Body of pancreas (tissue), 4 donors: Measurements from ENCODE around the gene COL4A2. TPM values are rescaled to one million over a fixed set of nuclear protein-coding genes. Genes with fewer than 3 reads are reported as not detected.

Source experiments
- ATAC-seq: fragments of 150-250 bp; one replicate; pipeline ENCODE4 v1.9.1; 2016
- DNase-seq, 4 donors: peaks; one replicate each; pipeline ENCODE4 v3.0.0-alpha.2; 2019
- H3K27ac ChIP-seq, 4 donors: fragments of 200-600 bp; sonication (generic); 1 replicate in 3 of 4; 2 replicates in 1 of 4; pipeline versions ENCODE4 v1.5.1 to v1.6.1; 2016 to 2019; ENCODE audit warnings: mild to moderate bottlenecking in 1 of 4, mixed read lengths in 1 of 4, moderate library complexity in 1 of 4
- H3K27me3 ChIP-seq, 2 donors: fragments of 200-600 bp; sonication (generic); one replicate each; pipeline ENCODE4 v1.6.0; 2016; ENCODE audit warnings: mild to moderate bottlenecking in 1 of 2
- H3K36me3 ChIP-seq, 2 donors: fragments of 200-600 bp; sonication (generic); replicated peaks in 1 of 2; 2 replicates each; pipeline ENCODE4 v1.5.1; 2016; ENCODE audit warnings: low read depth in 2 of 2; ENCODE audit not compliant: insufficient read depth in 1 of 2
- H3K4me1 ChIP-seq: fragments of 200-600 bp; sonication (generic); one replicate; pipeline ENCODE4 v1.6.0; 2016
- H3K4me3 ChIP-seq, 2 donors: fragments of 200-600 bp; sonication (generic); 1 replicate in 1 of 2; 2 replicates in 1 of 2; pipeline ENCODE4 v1.5.1; 2016 to 2019
- H3K9me3 ChIP-seq, 3 donors: fragments of 200-600 bp; sonication (generic); 1 replicate in 2 of 3; 2 replicates in 1 of 3; pipeline ENCODE4 v1.5.1; 2016
- POLR2A ChIP-seq, 3 donors: fragments of 450-650 bp; IDR thresholded peaks; one replicate each; pipeline ENCODE4 v1.6.1; 2016; ENCODE audit warnings: antibody characterized with exemption in 3 of 3, mild to moderate bottlenecking in 2 of 3
- WGBS, 2 donors: methylation state at CpG; one replicate each; pipeline ENCODE4 v1.1.5; 2017; 5-methylcytosine and 5-hydroxymethylcytosine counted together
- intact Hi-C: fragments of 100-400 bp; cut with DNase I; formaldehyde crosslinking; loops from one replicate; pipeline ENCODE4 v1.15.1; 2023
- total RNA-seq, 2 donors: library from RNA; depleted of rRNA; stranded (reverse); fragments of >200 nt; gene quantifications; one replicate each; pipeline ENCODE4 v1.1.0, GENCODE V29; 2016
- TF ChIP-seq, protein P1 (sequence below), 7 experiments: fragments of 450-650 bp in 4 of 7; fragments of 200-600 bp in 3 of 7; sonication (generic) in 3 of 7; IDR thresholded peaks; one replicate each; pipeline ENCODE4 v1.5.1; 2016 to 2019; ENCODE audit warnings: antibody characterized with exemption in 7 of 7

The COL4A2 gene
- total RNA-seq, 2 donors from 2014 or later, result 69.3 to 230 TPM

DNA sequence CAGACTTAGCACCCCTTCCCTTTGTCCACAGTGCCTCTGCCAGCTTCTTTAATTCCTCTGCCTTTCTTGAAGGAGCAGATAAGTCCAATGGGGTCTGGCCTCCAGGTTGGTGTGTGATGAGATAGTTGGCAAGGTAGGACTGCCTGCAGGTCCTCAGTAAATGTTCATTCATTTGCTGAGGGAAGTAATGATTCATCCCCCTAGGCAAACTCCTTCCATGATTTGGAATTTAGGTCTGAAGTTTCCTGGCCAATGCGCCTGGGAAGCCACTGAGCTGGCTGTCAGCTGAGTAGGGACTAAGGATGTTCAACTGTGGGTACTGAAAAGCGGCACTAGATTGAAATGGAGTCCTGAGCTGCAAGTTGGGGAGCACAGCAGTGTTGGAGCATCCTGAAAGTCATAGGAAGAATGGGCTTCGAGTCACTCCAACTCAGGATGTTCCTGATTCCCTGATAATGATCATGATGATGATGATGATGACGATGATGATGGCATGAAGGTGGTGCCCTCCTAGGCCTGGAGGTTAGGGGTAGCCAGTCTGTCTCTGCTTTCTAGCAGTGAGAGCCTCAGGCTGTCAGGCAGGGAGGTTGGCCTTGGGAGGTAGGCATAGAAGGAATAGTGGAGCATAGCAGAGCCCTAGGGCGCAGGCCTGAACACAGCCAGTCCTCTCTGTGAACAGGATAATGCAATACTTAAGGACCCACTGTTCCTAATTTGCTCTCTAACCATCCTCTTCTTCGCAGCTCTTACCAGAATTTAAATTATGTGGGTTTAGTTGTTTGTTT, 44.7 kb downstream of the COL4A2 start:
- no peak for TF ChIP-seq POLR2A (IDR thresholded peaks at IDR 0.05)
- TF ChIP-seq, protein P1, sequence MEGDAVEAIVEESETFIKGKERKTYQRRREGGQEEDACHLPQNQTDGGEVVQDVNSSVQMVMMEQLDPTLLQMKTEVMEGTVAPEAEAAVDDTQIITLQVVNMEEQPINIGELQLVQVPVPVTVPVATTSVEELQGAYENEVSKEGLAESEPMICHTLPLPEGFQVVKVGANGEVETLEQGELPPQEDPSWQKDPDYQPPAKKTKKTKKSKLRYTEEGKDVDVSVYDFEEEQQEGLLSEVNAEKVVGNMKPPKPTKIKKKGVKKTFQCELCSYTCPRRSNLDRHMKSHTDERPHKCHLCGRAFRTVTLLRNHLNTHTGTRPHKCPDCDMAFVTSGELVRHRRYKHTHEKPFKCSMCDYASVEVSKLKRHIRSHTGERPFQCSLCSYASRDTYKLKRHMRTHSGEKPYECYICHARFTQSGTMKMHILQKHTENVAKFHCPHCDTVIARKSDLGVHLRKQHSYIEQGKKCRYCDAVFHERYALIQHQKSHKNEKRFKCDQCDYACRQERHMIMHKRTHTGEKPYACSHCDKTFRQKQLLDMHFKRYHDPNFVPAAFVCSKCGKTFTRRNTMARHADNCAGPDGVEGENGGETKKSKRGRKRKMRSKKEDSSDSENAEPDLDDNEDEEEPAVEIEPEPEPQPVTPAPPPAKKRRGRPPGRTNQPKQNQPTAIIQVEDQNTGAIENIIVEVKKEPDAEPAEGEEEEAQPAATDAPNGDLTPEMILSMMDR (IDR thresholded peaks at IDR 0.05), result no peak
- ATAC-seq (no peak), DNase-seq (no peak)
- Histone ChIP-seq H3K4me3 (no peak overlapping the region), H3K27me3 (no peaks in the 10 kb centered on the region), H3K27ac (no peak overlapping the region), H3K36me3 (no peaks in the 10 kb centered on the region), H3K4me1 (peaks cover 18% of the 10 kb centered on the region), H3K9me3 (no peaks in the 10 kb centered on the region)
- intact Hi-C loops, result no loop called here
- WGBS, 2 donors, result 85 to 92% methylated on average over 6 of the region's 6 CpGs

DNA sequence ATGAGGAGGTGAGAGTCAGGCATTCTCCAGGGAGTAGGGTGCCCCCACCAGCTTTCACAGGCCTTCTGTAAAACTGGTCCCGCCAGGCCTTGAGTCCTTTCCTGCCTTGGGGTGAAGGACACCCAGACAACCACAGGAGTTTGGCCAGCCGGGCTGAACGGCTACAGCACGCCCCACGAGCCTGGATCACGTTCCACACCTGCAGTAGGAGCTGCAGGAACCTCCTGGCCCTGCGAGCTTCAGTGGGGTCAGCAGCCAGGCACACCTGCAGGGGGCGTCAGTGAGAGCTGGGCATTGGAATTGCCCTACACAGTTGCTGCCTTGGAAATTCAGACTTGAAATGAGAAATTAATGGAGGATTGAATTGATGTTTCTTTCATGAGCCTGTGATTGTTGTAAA, 45.7 kb downstream of the COL4A2 start:
- no peaks in the 10 kb centered on the region for H3K9me3 ChIP-seq
- H3K27me3 ChIP-seq, result no peaks in the 10 kb centered on the region
- ATAC-seq, result no peak
- H3K4me3 ChIP-seq, result no peak overlapping the region
- TF ChIP-seq POLR2A (IDR thresholded peaks at IDR 0.05), result no peak
- TF ChIP-seq, protein P1 (IDR thresholded peaks at IDR 0.05), result no peak
- intact Hi-C loops, result no loop called here
- H3K36me3 ChIP-seq, result no peaks in the 10 kb centered on the region
- 29 to 76% methylated on average over 1 to 8 of the region's 8 CpGs for WGBS, 2 donors
- H3K4me1 ChIP-seq, result peaks cover 15% of the 10 kb centered on the region
- H3K27ac ChIP-seq, result no peak overlapping the region
- DNase-seq, result no peak

DNA sequence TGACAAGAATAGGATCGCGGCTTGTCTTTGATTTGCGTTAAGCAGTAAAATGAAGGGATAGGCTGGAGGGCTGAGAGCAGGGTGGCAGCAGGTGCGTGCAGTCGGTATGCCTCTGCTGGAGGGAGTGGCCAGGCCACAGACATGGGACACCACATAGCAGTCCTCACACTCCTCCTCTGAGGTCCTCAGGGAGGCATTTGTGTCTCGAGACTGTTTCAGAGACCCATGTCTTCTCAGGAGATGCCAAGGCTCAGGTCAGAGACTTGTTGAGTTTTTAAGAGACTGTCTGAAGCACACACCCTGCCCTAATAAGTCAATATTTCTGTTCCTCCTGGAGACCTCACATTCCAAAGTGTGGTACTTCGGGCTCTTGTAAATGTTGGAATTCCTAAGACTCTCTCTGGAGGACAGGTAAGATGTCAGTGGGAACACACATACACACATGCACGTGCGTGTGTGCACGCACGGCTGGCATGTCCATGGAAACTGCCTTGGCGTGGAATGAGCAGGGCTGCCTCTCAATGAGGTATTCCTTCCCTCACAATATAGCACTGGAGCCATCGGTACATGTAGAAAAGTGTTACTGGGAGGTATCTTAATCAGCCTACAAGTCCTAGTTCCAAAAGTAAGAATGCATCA, 46.4 kb downstream of the COL4A2 start:
- Histone ChIP-seq H3K4me1 (peaks cover 12% of the 10 kb centered on the region), H3K27me3 (no peaks in the 10 kb centered on the region), H3K27ac (no peak overlapping the region), H3K4me3 (no peak overlapping the region), H3K9me3 (no peaks in the 10 kb centered on the region), H3K36me3 (no peaks in the 10 kb centered on the region)
- TF ChIP-seq, protein P1 (IDR thresholded peaks at IDR 0.05), result no peak
- no peak for TF ChIP-seq POLR2A (IDR thresholded peaks at IDR 0.05)
- DNase-seq (no peak), ATAC-seq (no peak)
- 95 to 96% methylated on average over 13 of the region's 13 CpGs for WGBS, 2 donors
- intact Hi-C loops, result no loop called here

DNA sequence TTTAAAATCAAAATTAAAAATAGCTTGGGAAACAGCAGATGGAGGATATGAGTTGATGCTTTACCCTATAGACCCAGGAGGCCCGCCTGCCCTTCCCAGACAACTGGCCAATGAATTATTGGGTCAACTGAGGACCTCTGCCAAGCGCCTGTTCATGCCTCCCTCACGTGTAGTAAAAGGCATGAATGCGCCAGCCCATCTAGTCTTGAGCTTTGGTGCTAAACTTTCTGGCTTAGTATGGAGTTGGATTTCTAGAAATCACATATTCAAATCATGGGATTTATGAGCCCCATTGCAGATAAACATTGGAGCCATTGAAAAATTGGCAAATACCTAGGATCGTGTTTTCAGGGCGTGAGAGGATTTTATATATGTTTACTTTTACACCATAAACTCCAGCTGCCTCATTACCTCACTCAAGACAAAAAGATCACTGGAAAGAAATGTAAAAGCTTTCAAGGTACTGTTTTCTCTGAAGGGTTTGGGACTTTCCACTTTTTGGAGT, 47.1 kb downstream of the COL4A2 start:
- TF ChIP-seq, protein P1 (IDR thresholded peaks at IDR 0.05), result no peak
- Histone ChIP-seq H3K4me1 (peaks cover 12% of the 10 kb centered on the region), H3K4me3 (no peak overlapping the region), H3K27ac (no peak overlapping the region), H3K9me3 (no peaks in the 10 kb centered on the region), H3K27me3 (no peaks in the 10 kb centered on the region), H3K36me3 (no peaks in the 10 kb centered on the region)
- DNase-seq (no peak), ATAC-seq (no peak)
- intact Hi-C loops, result no loop called here
- WGBS, 2 donors, result 89 to 91% methylated on average over 5 to 6 of the region's 6 CpGs
